Measurements from ENCODE around the gene BIRC7. TPM values are rescaled to one million over a fixed set of nuclear protein-coding genes. Genes with fewer than 3 reads are reported as not detected.
A peak's percentile ranks its signal among the peaks of the same experiment; 100 is the strongest.

The BIRC7 gene
- total and polyA plus RNA-seq, 10 donors, result 0.40 to 2.9 (median 1.2) TPM; not detected in 2

GRCh38 chr20:63287697-63288580 lies 52.2 kb downstream of the BIRC7 start:
- no peak for DNase-seq
- H3K36me3 ChIP-seq, result peaks cover 0 to 68% (median 58%) of the 10 kb centered on the region in 6 donors
- intact Hi-C loops (cut with DNase I; ENCODE audit: low total_unique reads), result no loop called here
- H3K9me3 ChIP-seq, result no peaks in the 10 kb centered on the region
- H3K4me1 ChIP-seq, result peaks cover 0 to 40% (median 10%) of the 10 kb centered on the region in 6 donors
- peaks cover 0 to 8% (median 0%) of the 10 kb centered on the region in 7 donors for H3K27me3 ChIP-seq (replicated peaks in 1 of 7)
- WGBS, 5 donors, result 90 to 96% (median 93%) methylated on average over 55 of the region's 55 CpGs
- H3K27ac ChIP-seq, result no peak overlapping the region
- no peak overlapping the region for H3K4me3 ChIP-seq
- TF ChIP-seq POLR2AphosphoS5 (IDR thresholded peaks at IDR 0.05) (peak; percentile 8 to 70 (median 31)), POLR2A (IDR thresholded peaks at IDR 0.05) (no peak)

DNA sequence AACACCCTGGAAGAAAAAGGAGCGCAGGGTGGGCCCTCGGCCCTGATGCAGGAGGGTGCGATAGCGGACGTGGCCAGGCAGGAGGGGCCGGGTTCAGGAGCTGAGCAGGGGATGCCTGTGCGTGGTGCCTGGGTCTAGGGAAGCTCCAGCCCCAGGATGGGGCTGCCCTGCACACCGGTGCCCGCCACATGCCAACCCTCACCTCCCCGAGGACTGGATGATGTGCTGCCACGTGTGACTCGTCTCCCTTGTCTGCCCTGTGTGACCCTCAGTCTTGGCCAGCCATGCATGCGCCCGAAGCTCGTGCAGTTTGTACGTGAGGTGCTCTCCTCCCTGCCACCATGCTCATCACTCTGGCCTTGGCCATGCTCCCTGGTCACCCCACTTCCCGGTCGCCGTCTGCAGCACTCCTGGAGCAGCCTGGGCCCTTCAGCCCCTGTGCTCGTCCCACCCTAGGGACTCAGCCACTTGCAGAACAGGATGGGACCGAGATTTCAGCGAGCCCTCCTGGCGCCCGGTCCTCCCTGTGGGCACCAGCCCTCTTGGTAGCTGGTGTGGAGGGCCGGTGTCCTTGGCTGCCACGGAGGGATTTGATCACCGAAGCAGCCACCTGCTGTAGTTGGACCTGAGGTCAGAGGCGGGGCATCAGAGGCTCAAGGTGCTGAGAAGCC lies 53.0 kb downstream of the BIRC7 start:
- H3K36me3 ChIP-seq, result peaks cover 0 to 61% (median 50%) of the 10 kb centered on the region in 6 donors
- peaks cover 0 to 15% (median 0%) of the 10 kb centered on the region in 7 donors for H3K27me3 ChIP-seq (replicated peaks in 1 of 7)
- H3K27ac ChIP-seq, result no peak overlapping the region
- H3K9me3 ChIP-seq, result no peaks in the 10 kb centered on the region
- H3K4me1 ChIP-seq, result peaks cover 0 to 40% (median 10%) of the 10 kb centered on the region in 6 donors
- WGBS, 5 donors, result 90 to 94% (median 91%) methylated on average over 23 to 28 of the region's 28 CpGs
- no peak for DNase-seq
- peak in 1 of 3 donors; percentile 55 for TF ChIP-seq POLR2AphosphoS5 (IDR thresholded peaks at IDR 0.05)
- no peak for TF ChIP-seq POLR2A (IDR thresholded peaks at IDR 0.05)
- H3K4me3 ChIP-seq, result no peak overlapping the region
- intact Hi-C loops (cut with DNase I; ENCODE audit: low total_unique reads), result no loop called here

GRCh38 chr20:63289311-63290135 lies 53.8 kb downstream of the BIRC7 start:
- Histone ChIP-seq H3K4me1 (peaks cover 0 to 33% (median 10%) of the 10 kb centered on the region in 6 donors), H3K27me3 (replicated peaks in 1 of 7) (peaks cover 0 to 22% (median 5%) of the 10 kb centered on the region in 7 donors), H3K27ac (no peak overlapping the region), H3K4me3 (no peak overlapping the region), H3K9me3 (no peaks in the 10 kb centered on the region), H3K36me3 (peaks cover 0 to 53% (median 43%) of the 10 kb centered on the region in 6 donors)
- TF ChIP-seq POLR2AphosphoS5 (IDR thresholded peaks at IDR 0.05) (peak in 1 of 3 donors; percentile 34), POLR2A (IDR thresholded peaks at IDR 0.05) (no peak), CTCF (IDR thresholded peaks at IDR 0.05 in 8 of 11, conservative IDR thresholded peaks at IDR 0.05 in 3 of 11) (no peak)
- intact Hi-C loops (cut with DNase I; ENCODE audit: low total_unique reads), result no loop called here
- DNase-seq, result no peak
- WGBS, 5 donors, result 89 to 95% (median 92%) methylated on average over 14 to 25 of the region's 25 CpGs

Small RNAs within 50 kb of the gene (microRNA-seq; reads per million reads assigned to microRNA genes)
- gene MIR3196 (0 reads per million in 3 donors), gene MIR4326 (0 to 1.8 (median 0) reads per million in 3 donors)

Small RNAs within 50 kb of the gene (small RNA-seq; reads per million reads assigned to genes)
- gene MIR3196 (0 reads per million in 4 donors), gene MIR4326 (0 to 0.69 (median 0.14) reads per million in 4 donors)

Other genes with a start within 250 kb of the BIRC7 start
- not detected for gene BHLHE23, start 228.9 kb upstream of the BIRC7 start, total RNA-seq
- not detected for gene BHLHE23, start 228.9 kb upstream of the BIRC7 start, polyA plus RNA-seq
- gene YTHDF1, start 19.8 kb upstream of the BIRC7 start, total RNA-seq, result 10 to 100 TPM; 30.8 to 41.6 (median 35.9) TPM
- gene YTHDF1, start 19.8 kb upstream of the BIRC7 start, polyA plus RNA-seq, result 10 to 100 TPM; 18.8 to 24.3 (median 21.2) TPM
- gene NKAIN4, start 18.6 kb downstream of the BIRC7 start, total RNA-seq, result not detected
- under 1 TPM in 1 of 3 donors, not detected in 2; 0.09 TPM for gene NKAIN4, start 18.6 kb downstream of the BIRC7 start, polyA plus RNA-seq
- gene ARFGAP1, start 36.9 kb downstream of the BIRC7 start, total RNA-seq, result 100 to 1,000 TPM in 3 of 7 donors, 10 to 100 TPM in 4; 51.9 to 105 (median 91.7) TPM
- gene ARFGAP1, start 36.9 kb downstream of the BIRC7 start, polyA plus RNA-seq, result 100 to 1,000 TPM in 2 of 3 donors, 10 to 100 TPM in 1; 44.4 to 165 (median 112) TPM
- 1 to 10 TPM in 2 of 7 donors, under 1 TPM in 3, not detected in 2; 0.23 to 2.1 (median 0.77) TPM for gene COL20A1, start 57.3 kb downstream of the BIRC7 start, total RNA-seq
- gene COL20A1, start 57.3 kb downstream of the BIRC7 start, polyA plus RNA-seq, result under 1 TPM; 0.12 to 0.77 (median 0.43) TPM
- gene CHRNA4, start 125.4 kb downstream of the BIRC7 start, total RNA-seq, result 10 to 100 TPM in 1 of 7 donors, 1 to 10 TPM in 4, under 1 TPM in 2; 0.74 to 13.8 (median 1.7) TPM
- under 1 TPM in 2 of 3 donors, not detected in 1; 0.15 to 0.86 TPM for gene CHRNA4, start 125.4 kb downstream of the BIRC7 start, polyA plus RNA-seq
- 1 to 10 TPM in 2 of 7 donors, under 1 TPM in 3, not detected in 2; 0.26 to 3.5 (median 0.65) TPM for gene KCNQ2, start 236.8 kb downstream of the BIRC7 start, total RNA-seq
- gene KCNQ2, start 236.8 kb downstream of the BIRC7 start, polyA plus RNA-seq, result under 1 TPM; 0.13 to 0.39 (median 0.39) TPM